SKM-1 treated with dmso at 0.1 percent for 144 hours (cell line): ENCODE results near the gene C2CD3.

Source experiments
- DNase-seq: peaks from one replicate; lab custom pipeline; 2025; ENCODE audit not compliant: unreplicated experiment; lab: John Stamatoyannopoulos, UW

The C2CD3 gene

GRCh38 chr11:74170694-74171629, at the start of gene C2CD3, which contains the start of gene PPME1:
TSS of gene C2CD3 (minus strand) at chr11:74171002. CDS start at chr11:74170792, 210 bp downstream.
TSS of gene PPME1 (plus strand) at chr11:74171289. CDS start at chr11:74171422, 133 bp downstream.
- DNase-seq = peak; percentile 99

GRCh38 chr11:74220376-74220775, 49.6 kb upstream of the C2CD3 start:
- no peak for DNase-seq

GRCh38 chr11:74212533-74212932, 41.7 kb upstream of the C2CD3 start:
- DNase-seq = no peak

- DNase-seq = no peak
Measured at GRCh38 chr11:74208507-74208906, 37.7 kb upstream of the C2CD3 start.

GRCh38 chr11:74206746-74207145, 35.9 kb upstream of the C2CD3 start:
- no peak for DNase-seq

- DNase-seq = no peak
Measured at GRCh38 chr11:74205181-74205580, 34.4 kb upstream of the C2CD3 start.

- DNase-seq = no peak
Measured at GRCh38 chr11:74204701-74205100, 33.9 kb upstream of the C2CD3 start.

GRCh38 chr11:74203966-74204365, 33.2 kb upstream of the C2CD3 start:
- no peak for DNase-seq

GRCh38 chr11:74196781-74197486, 26.1 kb upstream of the C2CD3 start:
- DNase-seq = no peak

- DNase-seq = no peak
Measured at GRCh38 chr11:74195828-74196227, 25.0 kb upstream of the C2CD3 start.

GRCh38 chr11:74185695-74186094, 14.9 kb upstream of the C2CD3 start:
- DNase-seq = no peak

GRCh38 chr11:74185285-74185684, 14.5 kb upstream of the C2CD3 start:
- no peak for DNase-seq

- no peak for DNase-seq
Measured at GRCh38 chr11:74182635-74183034, 11.8 kb upstream of the C2CD3 start.

- no peak for DNase-seq
Measured at GRCh38 chr11:74179234-74180052, 8.6 kb upstream of the C2CD3 start.

GRCh38 chr11:74175920-74176319, 5.1 kb upstream of the C2CD3 start:
- DNase-seq = no peak

- no peak for DNase-seq
Measured at GRCh38 chr11:74171997-74172396, 1.2 kb upstream of the C2CD3 start.

GRCh38 chr11:74171630-74171968, 797 bp upstream of the C2CD3 start:
- DNase-seq = no peak

- DNase-seq = no peak
Measured at GRCh38 chr11:74169738-74170458, 904 bp downstream of the C2CD3 start.

- no peak for DNase-seq
Measured at GRCh38 chr11:74168838-74169237, 2.0 kb downstream of the C2CD3 start.

- no peak for DNase-seq
Measured at GRCh38 chr11:74162681-74163467, 7.9 kb downstream of the C2CD3 start.
